GM15510 (cell line): ENCODE measurements around the gene FNBP1L.

Experiments used
- POLR2A ChIP-seq: IDR thresholded peaks from 3 replicates; pipeline ENCODE4 v1.6.1; 2011; ENCODE audit warnings: borderline replicate concordance; ENCODE audit not compliant: insufficient read length; ENCODE audit errors: extremely low read depth

FNBP1L gene

DNA sequence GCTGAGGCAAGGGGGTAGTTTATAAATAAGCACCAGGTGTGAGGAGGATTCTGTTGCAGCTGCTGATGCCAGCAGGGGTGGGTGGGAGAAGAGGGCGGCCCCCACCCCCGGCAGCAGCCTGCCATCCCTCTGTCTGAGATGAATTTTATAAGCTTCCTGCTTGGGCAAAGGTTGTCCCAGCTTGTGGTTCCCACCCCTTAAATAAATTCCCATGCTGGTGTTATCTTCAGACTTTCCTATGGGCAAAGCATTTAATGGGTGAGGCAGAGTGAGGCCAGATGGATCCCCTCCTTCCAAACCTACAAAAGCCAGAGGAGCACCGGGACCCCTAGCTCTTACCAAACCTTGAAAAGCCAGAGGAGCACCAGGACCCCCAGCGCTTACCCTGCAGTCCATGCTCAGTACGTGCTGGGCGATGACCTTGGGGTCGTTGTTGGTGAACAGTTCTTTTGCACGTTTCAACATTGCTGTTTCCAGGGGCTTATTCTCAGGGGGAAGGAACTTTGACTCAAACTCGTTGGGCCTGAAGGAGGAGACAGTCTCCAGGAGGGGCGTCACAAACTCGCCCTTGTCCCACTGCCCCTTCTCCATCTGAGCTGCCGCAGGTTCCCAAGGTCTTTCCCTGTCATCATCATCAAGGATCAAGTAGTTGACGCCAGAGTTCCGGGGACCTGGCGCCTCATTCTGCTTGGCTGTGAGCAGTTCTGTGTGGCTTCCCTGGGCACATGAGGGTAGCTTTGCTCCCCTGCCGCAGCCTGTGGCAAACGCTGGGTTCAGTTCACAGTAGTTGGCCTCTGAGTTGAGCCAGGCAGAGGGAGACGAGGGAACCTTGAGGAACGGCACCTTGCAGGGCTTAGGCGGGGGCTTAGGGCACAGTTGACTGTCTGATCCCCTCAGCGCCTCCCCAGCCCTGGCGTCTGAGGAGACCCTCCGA, 134.3 kb downstream of the FNBP1L start:
- TF ChIP-seq POLR2A: no peak

DNA sequence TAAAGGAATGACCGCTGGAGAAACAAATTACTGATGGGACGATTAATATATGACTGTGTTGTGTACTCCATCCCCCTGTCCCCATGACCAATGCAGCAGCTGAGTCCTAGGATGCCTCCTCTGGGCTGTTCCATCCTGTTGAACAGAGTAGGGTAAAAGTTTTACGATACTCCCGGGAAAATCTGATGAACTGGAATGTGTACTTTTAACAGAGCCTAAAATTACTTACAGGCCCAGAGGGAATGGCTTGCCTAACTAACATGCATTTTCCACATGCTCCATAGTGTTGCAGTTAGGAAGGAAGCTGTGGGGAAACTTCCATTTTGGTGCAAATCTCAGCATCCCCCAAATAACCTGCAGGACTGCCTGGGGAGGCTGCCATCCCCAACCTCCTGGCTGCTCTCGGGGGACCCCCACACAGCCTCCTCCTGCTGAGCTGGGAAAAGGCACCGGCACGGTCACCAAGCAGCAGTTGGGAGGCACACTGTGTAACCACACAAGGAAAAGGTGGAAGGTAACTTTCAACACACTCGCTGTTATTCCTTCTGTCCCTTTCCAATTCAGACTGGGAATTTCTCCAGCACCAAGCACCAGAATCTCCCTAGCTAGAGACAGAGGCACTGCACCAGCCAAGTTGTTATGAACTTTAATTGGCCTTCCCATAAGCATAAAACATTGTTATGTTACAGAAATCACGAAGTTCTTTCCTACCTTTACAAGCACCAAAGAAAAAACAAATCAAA, 136.5 kb downstream of the FNBP1L start:
- TF ChIP-seq POLR2A: no peak

DNA sequence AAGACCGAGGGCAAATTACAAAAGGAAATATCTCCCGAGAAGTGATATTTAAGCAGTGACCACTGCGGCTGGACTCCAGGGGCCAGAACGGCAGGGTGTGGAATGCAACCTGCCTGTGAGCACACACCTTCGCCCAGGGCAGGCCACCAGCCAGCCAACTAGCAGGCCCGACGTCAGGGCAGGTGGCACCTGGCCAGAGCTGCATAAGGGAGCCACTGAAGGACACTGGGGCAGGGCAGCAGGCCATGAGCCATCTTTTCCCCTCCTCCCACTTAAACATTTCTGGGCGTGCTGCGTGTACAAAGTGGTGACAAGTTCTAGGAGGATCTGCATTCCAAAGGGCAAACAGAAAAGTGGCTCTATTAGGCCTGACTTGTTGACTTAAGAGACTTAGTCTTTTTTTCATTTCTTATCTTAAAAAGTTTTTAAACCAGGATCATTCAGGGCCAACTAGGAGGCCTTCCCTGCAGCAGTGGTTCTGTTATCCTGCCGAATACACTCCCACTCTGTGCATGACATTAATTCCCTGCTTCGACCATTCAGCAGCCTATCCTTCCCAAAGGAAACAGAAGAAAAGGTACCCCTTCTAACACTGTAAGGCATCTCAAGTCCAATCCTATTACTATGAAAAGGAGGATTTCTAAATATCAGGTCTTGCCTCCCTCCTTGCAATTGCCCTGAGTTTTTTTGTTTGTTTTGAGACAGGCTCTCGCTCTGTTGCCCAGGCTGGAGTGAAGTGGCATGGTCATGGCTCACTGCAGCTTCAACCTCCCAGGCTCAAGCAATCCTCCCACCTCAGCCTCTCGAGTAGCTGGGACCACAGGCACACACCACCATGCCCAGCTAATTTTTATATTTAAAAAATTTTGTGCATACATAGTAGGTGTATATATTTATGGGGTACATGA, 137.4 kb downstream of the FNBP1L start:
- TF ChIP-seq POLR2A: no peak

DNA sequence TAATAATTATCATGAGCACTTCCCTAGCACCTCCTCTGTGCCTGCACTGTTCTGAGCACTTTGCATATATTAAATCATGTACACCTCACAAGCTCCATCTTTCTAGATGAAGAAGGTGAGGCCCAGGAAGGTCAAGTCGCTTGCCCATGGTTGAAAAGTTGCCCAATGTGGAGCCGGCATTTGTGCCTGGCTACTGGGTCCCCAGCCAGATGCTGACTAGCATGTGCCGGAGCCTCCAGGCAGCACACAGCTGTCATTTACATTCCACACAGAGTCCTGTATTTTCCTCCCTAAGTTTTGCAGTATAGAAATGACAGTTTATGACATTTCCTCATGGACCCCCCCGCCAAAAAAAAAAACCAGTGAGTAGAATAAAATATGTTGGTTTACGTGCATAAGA, 139.4 kb downstream of the FNBP1L start:
- no peak for TF ChIP-seq POLR2A

DNA sequence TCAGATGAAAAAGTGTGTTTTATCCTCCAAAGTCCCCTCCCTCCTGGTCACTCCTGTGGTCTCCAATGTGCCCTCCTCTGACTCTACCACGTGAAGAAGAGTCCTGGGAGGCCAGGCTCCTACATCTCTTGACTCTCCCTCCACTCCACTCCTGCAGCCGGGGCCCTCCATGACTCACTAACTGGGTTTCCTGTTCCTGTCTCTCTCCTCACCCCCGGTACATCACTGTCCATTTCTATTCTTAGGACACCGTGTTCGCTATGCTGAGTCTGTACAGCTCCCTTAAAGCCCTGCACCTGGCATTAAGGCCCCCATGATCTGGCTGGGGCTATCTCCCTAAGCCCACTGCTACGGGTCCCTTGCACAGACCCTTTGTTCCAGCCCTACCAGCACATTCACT, 140.3 kb downstream of the FNBP1L start:
- no peak for TF ChIP-seq POLR2A

DNA sequence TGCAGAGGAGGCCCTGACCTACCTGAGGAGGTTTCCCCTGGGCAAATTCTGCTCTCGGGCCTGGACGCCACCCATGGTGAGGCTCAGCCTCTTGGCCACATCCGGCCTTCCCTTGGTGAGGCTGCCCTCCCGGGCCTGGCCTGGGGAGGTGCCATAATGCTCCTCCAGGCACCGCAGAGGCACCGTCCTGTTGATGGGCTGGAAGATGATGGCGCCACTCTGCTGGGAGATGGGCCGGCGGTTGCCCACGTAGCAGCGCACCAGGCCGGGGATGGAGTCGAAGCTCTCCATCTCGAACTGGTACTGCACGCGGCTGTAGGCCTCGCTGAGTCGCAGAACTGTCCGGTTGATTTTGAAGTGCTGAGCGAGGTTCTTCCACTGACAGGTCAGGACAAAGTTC, 141.0 kb downstream of the FNBP1L start:
- TF ChIP-seq POLR2A: no peak

DNA sequence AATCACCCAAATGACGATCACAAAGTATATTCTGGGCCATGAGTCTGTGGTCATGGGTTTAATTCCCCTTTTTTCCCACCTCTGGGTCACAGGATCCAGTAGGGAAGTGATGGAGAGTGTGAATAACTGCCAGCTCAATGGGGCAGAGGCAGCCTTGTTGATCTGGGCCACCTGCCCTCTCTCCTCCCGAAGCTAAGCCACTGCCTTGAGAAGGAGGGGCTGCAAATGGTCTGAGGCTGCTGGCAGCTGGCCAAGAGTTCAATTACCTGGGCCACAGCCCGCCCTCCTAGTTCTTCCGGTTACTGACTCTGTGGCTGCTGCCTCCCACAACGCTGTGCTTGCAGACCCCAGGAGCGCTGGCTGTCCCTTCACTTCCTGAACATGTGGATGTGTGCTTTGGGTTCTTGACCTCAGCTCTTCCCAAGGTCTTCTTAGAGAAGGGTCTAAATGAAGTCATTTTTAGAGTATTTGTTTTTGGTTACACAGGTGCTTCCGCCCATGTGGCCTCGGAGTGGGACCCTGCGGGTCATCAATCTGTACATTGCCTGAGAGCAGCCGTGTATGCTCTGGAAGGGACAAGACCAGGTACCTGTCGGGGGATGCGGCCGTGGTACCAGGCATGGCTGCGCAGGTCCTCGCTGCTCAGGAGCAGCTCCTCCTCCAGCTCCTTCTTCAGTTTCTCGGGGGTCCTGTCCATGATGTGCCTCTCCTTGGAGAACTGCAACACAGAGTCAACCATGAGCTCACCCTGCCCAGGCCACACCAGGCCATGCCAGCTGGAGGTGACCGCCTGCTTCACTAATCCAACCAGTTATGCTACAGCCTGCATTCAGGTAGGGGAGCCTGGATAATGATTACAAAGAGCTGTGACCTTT, 144.0 kb downstream of the FNBP1L start:
- TF ChIP-seq POLR2A: no peak

DNA sequence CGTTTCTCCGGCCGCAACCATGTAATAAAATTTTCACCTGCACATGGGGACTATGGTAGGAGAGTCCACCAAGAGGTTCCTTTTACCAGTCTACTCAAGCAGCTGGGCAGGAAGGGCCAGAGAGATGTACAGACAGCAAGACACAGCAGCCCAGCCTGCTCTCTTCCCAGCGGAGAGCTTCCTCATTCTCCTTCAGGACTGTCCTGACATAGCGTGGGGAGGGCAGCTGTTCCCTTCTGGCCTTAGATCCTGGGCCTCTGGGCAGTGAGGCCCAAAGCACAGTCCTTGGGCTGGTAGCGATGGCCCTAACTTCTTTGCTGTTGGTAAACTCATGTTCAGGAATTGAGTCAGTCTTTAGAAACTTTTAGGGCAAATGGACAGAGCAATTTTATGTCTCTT, 144.6 kb downstream of the FNBP1L start:
- no peak for TF ChIP-seq POLR2A

DNA sequence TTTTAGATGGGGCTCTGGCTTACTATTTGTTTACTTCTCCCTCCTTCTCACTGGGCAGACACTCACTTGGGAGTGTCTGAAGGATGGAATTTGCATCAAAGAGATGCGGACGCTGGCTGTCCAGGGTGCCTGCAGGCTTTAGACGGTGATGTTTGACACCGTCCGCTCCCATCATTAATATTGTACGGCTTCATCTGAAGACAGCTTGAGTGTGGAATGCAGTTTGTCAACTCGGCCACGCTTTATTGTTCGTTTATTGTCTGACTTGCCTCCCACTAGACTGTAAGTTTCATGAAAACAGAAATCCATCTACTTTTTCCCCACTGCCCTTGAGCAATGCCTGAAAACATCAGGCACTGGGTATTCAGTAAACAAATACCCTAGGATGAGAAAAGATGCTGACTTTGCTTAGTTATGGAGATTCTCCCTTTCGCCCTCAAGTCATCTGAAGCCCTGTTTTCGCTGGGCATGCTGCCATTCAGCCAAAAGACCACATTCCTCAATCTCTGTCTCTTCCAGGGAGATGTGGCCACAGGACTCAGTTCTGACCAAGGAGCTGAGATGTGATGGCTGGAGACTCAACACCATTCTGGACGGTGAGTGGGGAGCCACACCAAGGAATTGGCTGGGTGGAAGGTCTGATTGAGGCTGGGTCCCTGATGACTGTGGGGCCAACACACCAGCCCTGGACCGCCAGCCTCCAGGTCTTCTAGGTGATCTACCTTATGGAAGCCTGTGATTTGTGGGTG, 146.1 kb downstream of the FNBP1L start:
- no peak for TF ChIP-seq POLR2A

DNA sequence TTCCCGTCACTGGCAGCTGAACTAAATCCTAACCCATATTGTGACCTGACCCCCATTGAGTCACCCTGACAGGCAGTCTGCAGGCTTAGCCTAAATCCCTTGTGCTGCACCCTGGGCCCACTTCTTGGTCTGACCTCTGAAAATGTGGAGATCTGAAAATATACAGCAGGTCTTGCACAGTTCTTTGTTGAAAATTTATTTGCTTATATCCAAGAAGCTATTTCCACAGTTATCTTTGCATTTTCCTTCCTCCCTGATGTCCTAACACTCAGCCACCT, 146.6 kb downstream of the FNBP1L start:
- no peak for TF ChIP-seq POLR2A

DNA sequence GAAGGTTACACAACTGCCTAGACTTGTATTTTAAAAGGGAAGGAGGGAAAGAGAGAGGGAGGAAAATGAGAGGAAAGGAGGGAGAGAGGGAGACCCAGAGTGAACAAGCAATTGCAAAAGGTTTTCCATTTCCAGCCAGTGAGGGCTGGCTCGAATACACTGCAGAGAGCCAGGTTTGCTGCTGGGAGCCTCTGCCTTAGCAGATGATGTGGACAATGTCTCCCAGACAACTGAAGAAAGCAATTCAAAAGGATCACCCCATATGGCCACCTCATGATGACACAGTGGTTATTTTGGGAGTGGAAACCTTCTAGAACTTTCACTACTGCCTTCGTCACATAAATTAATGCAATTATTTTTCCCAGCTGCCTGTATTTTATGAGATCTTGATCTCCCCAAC, 147.3 kb downstream of the FNBP1L start:
- no peak for TF ChIP-seq POLR2A

DNA sequence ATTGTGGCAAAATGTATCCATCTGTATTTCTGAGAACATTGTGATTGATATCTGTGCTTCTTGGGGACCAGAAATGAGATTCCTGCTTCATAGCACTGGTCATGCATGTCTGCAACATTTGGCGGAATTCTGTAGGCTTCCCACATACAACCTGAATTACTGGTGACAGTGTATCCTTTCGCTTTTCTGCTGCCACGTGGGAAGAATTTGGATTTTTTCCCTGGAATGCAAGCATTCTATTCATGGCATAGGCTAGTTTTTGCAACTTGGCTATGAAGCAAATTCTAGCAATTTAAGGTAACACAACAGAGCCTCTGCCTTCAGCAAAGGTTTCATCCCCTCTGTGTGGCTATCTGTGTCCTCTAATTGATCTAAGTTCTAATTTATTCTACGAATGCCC, 147.8 kb downstream of the FNBP1L start:
- no peak for TF ChIP-seq POLR2A

DNA sequence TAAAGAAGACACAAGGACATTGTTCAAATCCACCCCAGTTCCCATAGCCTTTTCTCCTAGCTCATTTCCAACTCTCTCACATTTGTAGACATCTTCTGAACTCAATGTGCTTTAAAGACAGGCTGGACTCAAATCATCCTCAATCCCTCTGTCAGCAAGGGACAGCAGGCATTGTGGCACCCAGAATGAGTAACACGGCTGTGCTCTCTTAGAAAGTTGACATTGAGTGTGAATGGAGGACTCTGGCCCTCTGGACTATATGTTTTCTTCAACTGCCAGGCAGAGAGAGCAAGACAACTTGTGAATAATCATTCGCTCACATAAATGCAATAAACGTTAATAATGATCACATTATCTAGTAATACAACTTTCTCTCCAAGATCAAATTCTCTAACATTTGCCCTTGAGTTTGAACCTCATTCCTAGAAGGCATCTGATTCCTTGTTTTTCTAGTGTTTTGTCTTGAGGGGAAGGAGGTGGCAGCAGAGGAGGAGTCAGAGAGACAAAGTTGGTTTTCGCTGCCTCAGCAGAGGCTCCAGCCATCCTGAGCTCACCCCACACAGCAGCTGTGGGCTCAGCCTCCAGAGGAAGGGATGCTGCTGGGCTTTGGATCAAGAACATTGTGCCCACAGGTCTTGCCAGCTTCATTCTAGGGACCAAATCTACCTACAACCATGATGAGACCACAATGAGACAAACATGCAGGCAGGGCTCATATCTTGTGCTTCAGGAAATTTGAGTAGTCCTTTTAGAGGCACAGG, 148.6 kb downstream of the FNBP1L start:
- TF ChIP-seq POLR2A: no peak
